Cortex of kidney (tissue), 1 donor: ENCODE measurements around the gene SYT13.

Experiments used
- DNase-seq: peaks from one replicate; lab custom pipeline; 2025; lab: John Stamatoyannopoulos, UW

Gene SYT13

GRCh38 chr11:45248501-45249011 is 37.6 kb downstream of the SYT13 start:
- DNase-seq: no peak

GRCh38 chr11:45247433-45247832 is 38.7 kb downstream of the SYT13 start:
- no peak for DNase-seq

GRCh38 chr11:45246241-45246640 is 39.9 kb downstream of the SYT13 start:
- DNase-seq: no peak

- DNase-seq: no peak
Measured at GRCh38 chr11:45245218-45246045, 40.7 kb downstream of the SYT13 start.

- no peak for DNase-seq
Measured at GRCh38 chr11:45243967-45244366, 42.2 kb downstream of the SYT13 start.

- no peak for DNase-seq
Measured at GRCh38 chr11:45239733-45240132, 46.4 kb downstream of the SYT13 start.

- DNase-seq: no peak
Measured at GRCh38 chr11:45238724-45239123, 47.4 kb downstream of the SYT13 start.

- DNase-seq: no peak
Measured at GRCh38 chr11:45237711-45238315, 48.3 kb downstream of the SYT13 start.

- no peak for DNase-seq
Measured at GRCh38 chr11:45234306-45235006, 51.7 kb downstream of the SYT13 start.

- DNase-seq: no peak
Measured at GRCh38 chr11:45233804-45234170, 52.4 kb downstream of the SYT13 start.

GRCh38 chr11:45233121-45233803 is 52.9 kb downstream of the SYT13 start:
- DNase-seq: no peak

GRCh38 chr11:45232341-45233080 is 53.6 kb downstream of the SYT13 start:
- no peak for DNase-seq

- DNase-seq: no peak
Measured at GRCh38 chr11:45229401-45230020, 56.6 kb downstream of the SYT13 start.

- no peak for DNase-seq
Measured at GRCh38 chr11:45227836-45228235, 58.3 kb downstream of the SYT13 start.

- no peak for DNase-seq
Measured at GRCh38 chr11:45226901-45227300, 59.2 kb downstream of the SYT13 start.

GRCh38 chr11:45225961-45226871 is 59.9 kb downstream of the SYT13 start:
- no peak for DNase-seq

GRCh38 chr11:45225277-45225676 is 60.9 kb downstream of the SYT13 start:
- DNase-seq: no peak

GRCh38 chr11:45224766-45225165 is 61.4 kb downstream of the SYT13 start:
- DNase-seq: no peak

GRCh38 chr11:45223496-45223895 is 62.6 kb downstream of the SYT13 start:
- DNase-seq: no peak

- DNase-seq: no peak
Measured at GRCh38 chr11:45219411-45219810, 66.7 kb downstream of the SYT13 start.
